Mucosa of descending colon (tissue), 3 donors: ENCODE measurements around the gene PHLDB3. TPM values are rescaled to one million over a fixed set of nuclear protein-coding genes. Genes with fewer than 3 reads are reported as not detected.
"Not testable (repeated sequence)": the region's sequence is repeated elsewhere in the genome, so short reads cannot be mapped to it uniquely, and the experiment has no call there.

Experiments
- ATAC-seq: fragments of 200-7000 bp; cut with Tn5 transposase; one replicate; pipeline ENCODE4 v1.9.1; 2020; ENCODE audit warnings: mild to moderate bottlenecking, moderate library complexity
- DNase-seq, 3 donors: peaks; one replicate each; pipeline ENCODE4 v3.0.0-alpha.2; 2020
- H3K36me3 ChIP-seq: fragments of 200-600 bp; one replicate; pipeline ENCODE4 v1.8.0; 2021; ENCODE audit warnings: low read depth, mild to moderate bottlenecking
- H3K4me1 ChIP-seq: fragments of 200-600 bp; one replicate; pipeline ENCODE4 v1.8.0; 2021; ENCODE audit warnings: low read depth, mild to moderate bottlenecking
- H3K4me3 ChIP-seq: fragments of 200-600 bp; one replicate; pipeline ENCODE4 v1.8.0; 2021; ENCODE audit warnings: mild to moderate bottlenecking
- H3K9me3 ChIP-seq: fragments of 200-600 bp; one replicate; pipeline ENCODE4 v1.8.0; 2021; ENCODE audit warnings: mild to moderate bottlenecking
- intact Hi-C, 2 donors: fragments of 100-400 bp; cut with DNase I in 1 of 2; cut with micrococcal nuclease in 1 of 2; formaldehyde crosslinking; loops; one replicate each; pipeline versions ENCODE4 v1.11.0 to v1.11.1; 2022; cut with DNase I, micrococcal nuclease
- total RNA-seq, 3 donors: library from RNA; stranded (reverse); fragmentation: NEBNext Ultra II Directional in 2 of 3; extraction: Animal tissue kit (Norgen Biotek cat#: 25700) in 2 of 3; gene quantifications; one replicate each; pipeline versions ENCODE4 v1.2.1 to v1.2.4, GENCODE V29; 2021 to 2023
- TF ChIP-seq, protein P1 (sequence below): fragments of 200-600 bp; IDR thresholded peaks from one replicate; pipeline ENCODE4 v1.8.0; 2022; ENCODE audit warnings: antibody characterized with exemption, mild to moderate bottlenecking
- donor health status: DM: no; HTN: no; CAD: no; lungs with moderate emphysema.
- donor health status: DM: no; HTN: no; CAD: no.
- donor health status: DM: no; HTN: yes; CAD: no.

Gene PHLDB3
- total RNA-seq, 3 donors from 2014 or later = 13.2 to 22.4 (median 21.3) TPM

GRCh38 chr19:43444531-43445287 lies 59.8 kb downstream of the PHLDB3 start:
- no peak for ATAC-seq
- intact Hi-C loops = loop anchor here (5.0 kb wide), 2 partner anchors 73 to 78 kb away; no protein-coding TSS in a partner anchor

DNA sequence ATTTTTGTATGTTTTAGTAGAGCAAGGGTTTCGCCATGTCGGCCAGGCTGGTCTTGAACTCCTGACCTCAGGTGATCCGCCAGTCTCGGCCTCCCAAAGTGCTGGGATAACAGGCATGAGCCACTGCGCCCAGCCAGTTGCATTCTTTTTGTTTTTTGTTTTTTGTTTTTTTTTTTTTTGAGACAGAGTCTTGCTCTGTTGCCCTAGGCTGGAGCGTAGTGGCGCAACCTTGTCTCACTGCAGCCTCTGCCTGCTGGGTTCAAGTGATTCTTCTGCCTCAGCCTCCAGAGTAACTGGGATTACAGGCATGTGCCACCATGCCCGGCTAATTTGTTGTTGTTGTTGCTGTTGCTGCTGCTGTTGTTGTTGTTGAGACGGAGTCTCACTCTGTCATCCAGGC lies 60.5 kb downstream of the PHLDB3 start:
- ATAC-seq, intact Hi-C loops, H3K4me1 ChIP-seq, H3K9me3 ChIP-seq, DNase-seq, H3K36me3 ChIP-seq, H3K4me3 ChIP-seq: not testable (repeated sequence)

More at GRCh38 chr19:43444531-43445287, 59.8 kb downstream of the PHLDB3 start:
- H3K36me3 ChIP-seq = no peaks in the 10 kb centered on the region
- H3K4me1 ChIP-seq = no peaks in the 10 kb centered on the region
- no peak overlapping the region for H3K4me3 ChIP-seq
- TF ChIP-seq, protein P1, sequence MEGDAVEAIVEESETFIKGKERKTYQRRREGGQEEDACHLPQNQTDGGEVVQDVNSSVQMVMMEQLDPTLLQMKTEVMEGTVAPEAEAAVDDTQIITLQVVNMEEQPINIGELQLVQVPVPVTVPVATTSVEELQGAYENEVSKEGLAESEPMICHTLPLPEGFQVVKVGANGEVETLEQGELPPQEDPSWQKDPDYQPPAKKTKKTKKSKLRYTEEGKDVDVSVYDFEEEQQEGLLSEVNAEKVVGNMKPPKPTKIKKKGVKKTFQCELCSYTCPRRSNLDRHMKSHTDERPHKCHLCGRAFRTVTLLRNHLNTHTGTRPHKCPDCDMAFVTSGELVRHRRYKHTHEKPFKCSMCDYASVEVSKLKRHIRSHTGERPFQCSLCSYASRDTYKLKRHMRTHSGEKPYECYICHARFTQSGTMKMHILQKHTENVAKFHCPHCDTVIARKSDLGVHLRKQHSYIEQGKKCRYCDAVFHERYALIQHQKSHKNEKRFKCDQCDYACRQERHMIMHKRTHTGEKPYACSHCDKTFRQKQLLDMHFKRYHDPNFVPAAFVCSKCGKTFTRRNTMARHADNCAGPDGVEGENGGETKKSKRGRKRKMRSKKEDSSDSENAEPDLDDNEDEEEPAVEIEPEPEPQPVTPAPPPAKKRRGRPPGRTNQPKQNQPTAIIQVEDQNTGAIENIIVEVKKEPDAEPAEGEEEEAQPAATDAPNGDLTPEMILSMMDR = no peak
- no peak for DNase-seq
- no peaks in the 10 kb centered on the region for H3K9me3 ChIP-seq

DNA sequence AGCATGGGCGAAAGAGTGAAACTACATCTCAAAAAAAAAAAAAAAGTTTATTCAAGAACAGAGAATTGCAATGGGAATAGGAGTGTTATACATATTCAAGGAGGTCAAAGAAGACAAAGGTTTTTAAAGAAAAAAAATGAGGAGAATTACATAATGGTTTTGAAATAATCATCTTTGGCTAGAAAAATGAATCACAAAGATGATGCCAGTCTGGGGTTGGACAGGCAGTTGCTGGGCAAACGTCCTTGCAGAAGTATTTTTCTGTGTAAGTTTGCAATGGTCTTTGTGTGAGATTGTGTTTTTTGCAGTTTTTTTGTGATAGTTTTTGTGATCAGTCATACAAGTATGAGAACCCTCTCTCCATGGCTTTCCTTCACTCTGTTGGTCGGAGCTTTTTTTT lies 62.8 kb downstream of the PHLDB3 start:
- peaks cover 9% of the 10 kb centered on the region for H3K4me1 ChIP-seq
- ATAC-seq (no peak), DNase-seq (no peak)
- H3K4me3 ChIP-seq = no peak overlapping the region
- TF ChIP-seq, protein P1 = no peak
- H3K36me3 ChIP-seq = no peaks in the 10 kb centered on the region
- intact Hi-C loops = no loop called here
- H3K9me3 ChIP-seq = no peaks in the 10 kb centered on the region

GRCh38 chr19:43439709-43440063 lies 64.9 kb downstream of the PHLDB3 start:
- Histone ChIP-seq H3K36me3 (no peaks in the 10 kb centered on the region), H3K4me1 (peaks cover 9% of the 10 kb centered on the region), H3K4me3 (no peak overlapping the region), H3K9me3 (no peaks in the 10 kb centered on the region)
- ATAC-seq (no peak), DNase-seq (no peak)
- intact Hi-C loops = no loop called here
- TF ChIP-seq, protein P1 = no peak

- Histone ChIP-seq H3K36me3 (no peaks in the 10 kb centered on the region), H3K4me3 (no peak overlapping the region), H3K4me1 (peaks cover 9% of the 10 kb centered on the region), H3K9me3 (no peaks in the 10 kb centered on the region)
- ATAC-seq (peak; percentile 93), DNase-seq (no peak)
- TF ChIP-seq, protein P1 = no peak
- intact Hi-C loops = no loop called here
Measured at GRCh38 chr19:43439032-43439708, 65.4 kb downstream of the PHLDB3 start.

GRCh38 chr19:43438291-43439031 lies 66.1 kb downstream of the PHLDB3 start:
- Histone ChIP-seq H3K4me1 (peaks cover 9% of the 10 kb centered on the region), H3K36me3 (no peaks in the 10 kb centered on the region), H3K4me3 (no peak overlapping the region), H3K9me3 (no peaks in the 10 kb centered on the region)
- intact Hi-C loops = no loop called here
- peak; percentile 53 to 62 (median 57) for DNase-seq
- TF ChIP-seq, protein P1 = no peak
- peak; percentile 64 for ATAC-seq
